Spleen (tissue), 11 donors: ENCODE data around the gene ZNF804A. TPM values are rescaled to one million over a fixed set of nuclear protein-coding genes. Genes with fewer than 3 reads are reported as not detected.

ENCODE experiments used
- DNase-seq: peaks from one replicate; pipeline ENCODE4 v3.0.0-alpha.2; 2020
- H3K27ac ChIP-seq, 8 donors: fragments of 200-600 bp; sonication (generic) in 7 of 8; 1 replicate in 4 of 8; 2 replicates in 4 of 8; pipeline versions ENCODE4 v1.5.0 to v1.8.0; 2016 to 2021; ENCODE audit warnings: inconsistent platforms in 4 of 8, mild to moderate bottlenecking in 4 of 8, moderate library complexity in 1 of 8
- H3K27me3 ChIP-seq, 7 donors: fragments of 200-600 bp; sonication (generic) in 6 of 7; replicated peaks in 1 of 7; 1 replicate in 4 of 7; 2 replicates in 3 of 7; pipeline versions ENCODE4 v1.5.0 to v1.8.0; 2016 to 2021; ENCODE audit warnings: inconsistent platforms in 3 of 7, mild to moderate bottlenecking in 1 of 7
- H3K36me3 ChIP-seq, 6 donors: fragments of 200-600 bp; sonication (generic) in 5 of 6; 1 replicate in 4 of 6; 2 replicates in 2 of 6; pipeline versions ENCODE4 v1.5.0 to v1.8.0; 2016 to 2021; ENCODE audit warnings: inconsistent platforms in 2 of 6
- H3K4me1 ChIP-seq, 6 donors: fragments of 200-600 bp; sonication (generic) in 5 of 6; 1 replicate in 3 of 6; 2 replicates in 3 of 6; pipeline versions ENCODE4 v1.5.0 to v1.8.0; 2016 to 2021; ENCODE audit warnings: inconsistent platforms in 3 of 6
- H3K4me3 ChIP-seq, 8 donors: fragments of 200-600 bp; sonication (generic) in 7 of 8; 1 replicate in 4 of 8; 2 replicates in 4 of 8; pipeline versions ENCODE4 v1.5.0 to v1.8.0; 2016 to 2021; ENCODE audit warnings: inconsistent platforms in 4 of 8, mild to moderate bottlenecking in 4 of 8, moderate library complexity in 2 of 8
- H3K9me3 ChIP-seq, 8 donors: fragments of 200-600 bp; sonication (generic) in 7 of 8; 1 replicate in 4 of 8; 2 replicates in 4 of 8; pipeline versions ENCODE4 v1.5.0 to v1.8.0; 2016 to 2021; ENCODE audit warnings: inconsistent platforms in 4 of 8
- CTCF ChIP-seq, 11 experiments: fragments of 200-600 bp in 7 of 11; fragments of 450-650 bp in 4 of 11; sonication (generic) in 4 of 11; IDR thresholded peaks in 8 of 11; conservative IDR thresholded peaks in 3 of 11; 1 replicate in 7 of 11; 2 replicates in 4 of 11; pipeline versions ENCODE4 v1.4.0 to v1.8.0; 2016 to 2021; ENCODE audit warnings: antibody characterized with exemption in 11 of 11, inconsistent platforms in 4 of 11, mild to moderate bottlenecking in 1 of 11
- POLR2A ChIP-seq, 3 donors: fragments of 450-650 bp; IDR thresholded peaks; one replicate each; pipeline ENCODE4 v1.5.1; 2017; ENCODE audit warnings: antibody characterized with exemption in 3 of 3, mild to moderate bottlenecking in 1 of 3
- POLR2AphosphoS5 ChIP-seq, 3 donors: sonication (generic); formaldehyde crosslinking; IDR thresholded peaks; one replicate each; pipeline ENCODE4 v1.5.1; 2017; ENCODE audit warnings: antibody characterized with exemption in 3 of 3
- WGBS, 5 donors: extraction: QIAGEN DNeasy Blood & Tissue Kit in 3 of 5; methylation state at CpG; one replicate each; pipeline versions ENCODE4 v1.1.5 to v1.1.7; 2013 to 2018; 5-methylcytosine and 5-hydroxymethylcytosine counted together
- intact Hi-C: fragments of 100-400 bp; cut with DNase I; formaldehyde crosslinking; loops from one replicate; pipeline ENCODE4 v1.15.0; 2023; ENCODE audit warnings: low total_unique reads
- polyA plus RNA-seq, 3 donors: library from polyadenylated mRNA; stranded (reverse); fragments of 200-250 nt; gene quantifications; one replicate each; pipeline ENCODE4 v1.2.1, GENCODE V29; 2013
- total RNA-seq, 7 donors: library from RNA; depleted of rRNA in 3 of 7; stranded (reverse); fragments of >200 nt in 3 of 7; fragmentation: NEBNext Ultra II Directional in 4 of 7; extraction: Animal tissue kit (Norgen Biotek cat#: 25700) in 4 of 7; gene quantifications; one replicate each; pipeline versions ENCODE4 v1.1.0 to v1.2.1, GENCODE V29; 2016 to 2021
- donor health status: healthy with polysubstance abuse.
- donor health status: DM: no; HTN: no; CAD: no; lungs with moderate emphysema.
- donor health status: DM: no; HTN: no; CAD: no.
- donor health status: Bipolar disorder and iron deficiency.
- donor health status: healthy.
- donor health status: DM: no; HTN: no; CAD: no.
- donor health status: DM: yes; HTN: yes; CAD: no.

ZNF804A gene
- total and polyA plus RNA-seq, 10 donors: 0.21 to 1.8 (median 0.41) TPM

GRCh38 chr2:184602734-184603133 is 4.4 kb downstream of the ZNF804A start:
- DNase-seq: no peak
- peaks cover 0 to 27% (median 9%) of the 10 kb centered on the region in 7 donors for H3K27me3 ChIP-seq
- H3K4me3 ChIP-seq: no peak overlapping the region
- H3K36me3 ChIP-seq: no peaks in the 10 kb centered on the region
- no peak for TF ChIP-seq POLR2AphosphoS5 (IDR thresholded peaks at IDR 0.05)
- no peak for TF ChIP-seq POLR2A (IDR thresholded peaks at IDR 0.05)
- no peak for TF ChIP-seq CTCF (IDR thresholded peaks at IDR 0.05 in 8 of 11, conservative IDR thresholded peaks at IDR 0.05 in 3 of 11)
- WGBS, 5 donors: 84 to 91% (median 88%) methylated on average over 3 of the region's 3 CpGs
- intact Hi-C loops: no loop called here
- no peak overlapping the region for H3K27ac ChIP-seq
- H3K4me1 ChIP-seq: peaks cover 0 to 24% (median 9%) of the 10 kb centered on the region in 6 donors
- H3K9me3 ChIP-seq: peaks cover 0 to 7% (median 0%) of the 10 kb centered on the region in 8 donors

- Histone ChIP-seq H3K27me3 (no peaks in the 10 kb centered on the region), H3K9me3 (peaks cover 0 to 22% (median 7%) of the 10 kb centered on the region in 8 donors), H3K36me3 (no peaks in the 10 kb centered on the region), H3K27ac (no peak overlapping the region), H3K4me3 (no peak overlapping the region), H3K4me1 (no peaks in the 10 kb centered on the region)
- intact Hi-C loops: no loop called here
- TF ChIP-seq CTCF (IDR thresholded peaks at IDR 0.05 in 8 of 11, conservative IDR thresholded peaks at IDR 0.05 in 3 of 11): no peak
- TF ChIP-seq POLR2AphosphoS5 (IDR thresholded peaks at IDR 0.05): no peak
- no peak for TF ChIP-seq POLR2A (IDR thresholded peaks at IDR 0.05)
- DNase-seq: no peak
These were observed 12.6 kb downstream of the ZNF804A start for GRCh38 chr2:184610891-184611290.

GRCh38 chr2:184611361-184612085 is 13.2 kb downstream of the ZNF804A start:
- peaks cover 0 to 22% (median 7%) of the 10 kb centered on the region in 8 donors for H3K9me3 ChIP-seq
- no peak for DNase-seq
- H3K36me3 ChIP-seq: no peaks in the 10 kb centered on the region
- no peak for TF ChIP-seq POLR2A (IDR thresholded peaks at IDR 0.05)
- TF ChIP-seq POLR2AphosphoS5 (IDR thresholded peaks at IDR 0.05): no peak
- TF ChIP-seq CTCF (IDR thresholded peaks at IDR 0.05 in 8 of 11, conservative IDR thresholded peaks at IDR 0.05 in 3 of 11): peak in 5 of 11 experiments; percentile 13 to 51 (median 35)
- no peaks in the 10 kb centered on the region for H3K27me3 ChIP-seq
- WGBS, 5 donors: 33 to 46% (median 43%) methylated on average over 2 of the region's 2 CpGs
- H3K27ac ChIP-seq: no peak overlapping the region
- intact Hi-C loops: no loop called here
- H3K4me3 ChIP-seq: no peak overlapping the region
- no peaks in the 10 kb centered on the region for H3K4me1 ChIP-seq

GRCh38 chr2:184620367-184620766 is 22.0 kb downstream of the ZNF804A start:
- H3K27me3 ChIP-seq: no peaks in the 10 kb centered on the region
- 40 to 63% (median 55%) methylated on average over 1 of the region's 1 CpG for WGBS, 5 donors
- no peak overlapping the region for H3K4me3 ChIP-seq
- no peak for TF ChIP-seq CTCF (IDR thresholded peaks at IDR 0.05 in 8 of 11, conservative IDR thresholded peaks at IDR 0.05 in 3 of 11)
- no peak for TF ChIP-seq POLR2AphosphoS5 (IDR thresholded peaks at IDR 0.05)
- TF ChIP-seq POLR2A (IDR thresholded peaks at IDR 0.05): no peak
- H3K27ac ChIP-seq: no peak overlapping the region
- H3K36me3 ChIP-seq: no peaks in the 10 kb centered on the region
- H3K4me1 ChIP-seq: no peaks in the 10 kb centered on the region
- intact Hi-C loops: no loop called here
- peaks cover 0 to under 1% (median 0%) of the 10 kb centered on the region in 8 donors for H3K9me3 ChIP-seq
- no peak for DNase-seq
